ENCODE data around the gene CFAP141. TPM values are rescaled to one million over a fixed set of nuclear protein-coding genes. Genes with fewer than 3 reads are reported as not detected.

The CFAP141 gene
- polyA plus RNA-seq, 1 donor = not detected

DNA sequence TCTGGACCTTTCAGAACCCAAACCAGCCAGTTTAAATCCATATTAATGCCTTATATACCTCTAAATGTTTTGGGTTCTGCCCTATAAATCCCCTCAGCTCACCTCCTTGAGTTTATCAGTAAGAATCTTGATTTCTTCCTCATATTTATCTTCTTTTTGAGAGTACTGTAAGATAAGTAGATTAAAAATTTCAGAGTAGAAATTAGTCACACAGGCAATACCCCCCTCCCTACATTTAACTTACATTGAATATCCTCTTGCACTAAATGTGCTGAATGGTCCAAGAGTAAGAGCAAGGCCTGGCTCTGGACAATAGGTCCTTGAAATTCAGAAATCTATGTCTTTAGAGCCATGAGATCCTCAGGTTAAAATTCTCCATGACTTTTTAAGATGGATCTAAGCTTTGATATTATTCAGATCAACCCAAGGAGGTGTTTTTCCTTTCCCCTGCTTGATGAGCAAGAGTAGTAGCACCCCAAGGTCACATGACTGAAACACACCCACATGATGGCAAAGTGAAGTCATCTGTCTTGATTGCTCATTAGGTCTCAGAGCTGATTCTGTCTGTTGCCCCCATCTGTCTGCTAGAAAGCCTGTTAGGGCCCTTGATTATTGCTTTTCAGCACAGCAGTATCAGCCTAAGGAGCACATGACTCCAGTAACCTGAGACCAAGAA is 35.4 kb downstream of the CFAP141 start:
- no peak for DNase-seq

DNA sequence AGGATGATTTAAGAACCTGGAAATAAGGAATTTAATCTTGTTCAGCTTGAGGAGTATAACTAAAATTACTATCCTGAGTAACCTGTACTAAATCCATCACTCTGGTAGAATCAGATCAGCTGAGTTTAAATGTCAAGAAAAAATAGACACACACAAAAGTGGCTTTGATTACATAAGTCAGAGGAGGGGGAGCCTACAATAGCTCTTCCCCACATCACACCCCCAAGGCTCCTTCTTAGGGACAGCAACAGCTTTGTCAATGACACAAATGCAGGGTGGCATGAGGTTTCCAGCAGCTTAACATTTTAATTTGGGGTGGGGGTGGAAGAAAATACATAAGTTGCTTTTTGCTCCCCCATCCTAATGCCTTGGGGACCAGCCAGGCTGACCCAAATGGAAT is 38.7 kb downstream of the CFAP141 start:
- DNase-seq = no peak

DNA sequence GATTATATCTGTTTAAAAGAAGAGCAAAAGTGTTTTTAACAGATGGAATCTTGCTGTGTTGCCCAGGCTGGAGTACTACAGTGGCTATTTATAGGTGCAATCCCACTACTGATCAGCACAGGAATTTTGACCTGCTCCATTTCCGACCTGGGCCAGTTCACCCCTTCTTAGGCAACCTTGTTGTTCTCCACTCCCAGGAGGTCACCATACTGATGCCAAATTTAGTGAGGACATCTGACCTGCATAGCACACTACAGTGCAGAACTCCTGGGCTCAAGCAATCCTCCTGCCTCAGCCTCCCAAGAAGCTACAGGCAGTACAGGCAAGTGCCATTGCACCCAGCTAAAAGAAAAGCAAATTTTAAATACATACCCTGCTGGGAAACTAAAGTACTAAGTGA is 39.9 kb downstream of the CFAP141 start:
- DNase-seq = no peak

DNA sequence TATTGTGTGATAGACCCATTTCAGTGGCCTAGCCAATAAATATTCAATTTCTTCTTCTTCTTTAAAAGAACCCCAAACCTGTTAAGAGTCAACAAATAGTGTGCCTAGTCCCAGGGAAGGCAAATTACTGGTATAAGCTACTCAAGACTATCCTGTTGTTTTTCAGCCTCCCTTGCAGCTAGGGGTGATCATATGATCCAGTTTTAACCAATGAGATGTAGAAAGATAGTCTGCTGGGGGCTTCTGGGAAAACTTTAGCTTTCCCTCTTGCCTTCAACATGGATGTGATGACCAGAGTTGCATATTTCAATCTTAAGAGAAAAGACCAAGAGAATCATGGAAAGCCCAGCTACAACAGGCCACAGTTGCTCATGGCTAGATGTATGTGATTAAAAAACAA is 46.6 kb downstream of the CFAP141 start:
- no peak for DNase-seq

DNA sequence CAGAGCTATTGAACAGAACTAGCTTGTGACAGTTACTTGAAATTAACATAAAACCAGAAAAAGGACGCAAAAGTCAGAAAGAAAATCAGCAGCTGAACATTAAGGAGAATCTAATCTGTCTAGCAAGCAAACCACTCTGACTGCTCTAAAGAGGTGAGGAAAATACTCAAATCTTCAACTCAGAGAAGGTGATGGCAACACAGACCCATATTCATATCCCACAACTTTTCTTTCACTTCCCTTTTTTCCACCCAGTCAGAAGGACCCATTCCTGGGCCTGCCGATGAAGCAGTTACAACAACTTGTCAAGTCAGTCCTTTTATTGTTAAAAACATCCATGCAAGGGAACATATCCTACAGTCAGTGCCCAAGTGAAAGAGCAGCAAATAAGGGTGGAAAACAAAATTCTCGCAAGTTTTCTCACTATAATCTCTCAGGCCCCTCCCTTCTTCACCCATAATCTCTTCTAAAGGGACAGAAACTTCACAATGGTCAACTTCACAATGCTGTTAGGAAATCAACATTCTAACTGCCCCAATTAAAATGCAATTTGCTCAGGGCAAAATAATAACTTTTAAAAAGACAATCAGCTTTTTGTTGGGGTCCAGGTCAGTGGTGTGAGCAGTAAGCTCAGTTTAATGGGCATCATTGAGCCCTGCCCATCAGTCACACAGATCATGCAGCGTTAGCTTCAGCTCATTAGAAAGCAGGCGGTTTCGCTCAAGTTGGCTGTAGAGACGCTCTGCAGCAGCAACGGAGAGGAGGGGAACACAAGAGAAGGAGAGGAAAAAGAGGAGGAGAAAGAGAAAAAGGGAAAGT is 47.6 kb downstream of the CFAP141 start:
- DNase-seq = no peak

DNA sequence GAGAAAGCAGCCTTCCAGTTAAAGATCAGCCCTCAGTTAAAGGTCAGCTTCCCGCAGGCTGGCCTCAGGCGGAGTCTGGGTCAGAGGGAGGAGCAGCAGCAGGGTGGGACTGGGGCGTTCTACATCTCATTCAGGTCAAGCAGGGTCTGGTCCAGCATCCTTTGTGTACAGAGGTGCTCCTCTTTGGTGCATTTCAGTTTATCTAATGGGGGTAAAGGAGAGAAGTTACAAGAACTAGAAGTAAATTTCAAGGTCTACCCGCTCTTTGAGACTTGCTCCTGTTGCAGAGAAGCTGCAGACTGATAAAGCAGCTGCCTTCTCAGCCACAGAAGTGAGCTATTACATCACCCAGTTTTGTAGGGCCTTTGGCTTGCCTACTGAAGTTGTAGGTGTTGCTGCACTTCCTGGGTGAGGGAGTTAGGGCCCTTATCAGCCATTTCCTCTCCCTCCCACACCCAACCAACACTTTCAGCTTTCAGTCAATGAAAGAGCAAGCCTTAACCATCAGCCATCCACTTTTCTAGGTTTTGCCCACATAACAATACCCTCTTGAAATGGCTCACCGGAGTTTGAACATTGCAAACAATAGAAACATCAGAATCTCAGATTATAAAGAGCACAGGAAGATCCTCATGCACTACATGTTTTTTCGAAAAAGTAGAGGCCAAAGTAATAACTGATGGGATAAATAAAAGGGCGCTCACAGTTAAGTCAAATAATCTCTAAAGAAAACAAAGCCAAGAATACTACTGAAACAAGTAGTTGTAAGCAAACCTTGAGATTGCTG is 48.4 kb downstream of the CFAP141 start:
- no peak for DNase-seq

DNA sequence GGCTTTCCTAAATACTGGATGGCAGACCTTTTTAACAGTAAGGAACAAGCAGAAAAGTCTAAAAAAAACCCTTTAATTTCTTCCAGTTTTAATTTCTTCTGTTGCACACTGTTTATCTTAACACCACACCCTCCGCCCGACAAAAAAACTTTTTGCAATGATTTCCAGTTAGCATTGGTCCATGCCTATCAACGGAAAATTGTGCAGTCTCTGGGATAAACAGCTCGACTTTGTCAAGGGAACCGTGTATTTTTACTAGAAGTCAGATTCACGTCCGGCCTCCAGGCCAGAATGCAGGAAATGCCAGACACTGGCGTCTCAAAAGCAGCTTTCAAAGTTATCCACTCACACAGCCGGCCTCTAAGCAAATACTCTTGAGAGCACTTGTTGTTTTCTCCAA is 50.9 kb downstream of the CFAP141 start:
- peak; percentile 26 for DNase-seq

DNA sequence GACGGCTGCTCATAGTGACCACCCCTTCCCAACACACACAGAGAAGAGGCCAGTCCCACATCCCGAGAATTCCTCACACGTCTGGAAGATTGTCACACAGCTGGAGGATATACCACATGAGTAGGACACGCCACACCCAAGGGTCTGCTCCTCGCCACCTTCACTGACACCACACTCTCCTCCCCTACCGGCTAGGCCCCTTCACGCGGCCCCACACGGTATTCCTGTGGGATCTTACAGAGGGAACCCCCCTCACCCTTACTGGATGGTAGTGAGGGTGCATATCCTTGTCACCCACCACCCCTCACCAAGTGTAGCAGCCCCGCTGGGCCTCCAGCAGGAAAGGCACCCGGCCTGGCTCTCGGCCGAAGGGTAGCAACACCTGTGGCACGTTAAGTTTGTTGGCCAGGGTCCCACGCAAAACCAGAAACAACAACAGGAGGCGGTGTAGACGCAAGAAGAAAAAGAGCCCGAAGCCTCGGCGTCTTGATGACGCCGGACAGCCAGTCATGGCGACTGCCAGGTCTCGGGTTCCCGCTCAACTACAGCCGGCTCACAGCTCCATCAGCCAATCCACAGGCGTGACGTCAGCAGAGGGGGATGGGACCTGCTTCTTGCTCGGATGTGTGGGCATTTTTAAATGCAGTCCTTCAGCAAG is 51.5 kb downstream of the CFAP141 start, which contains the start of gene NUP210L:
Gene NUP210L (minus strand): TSS at position 540 of the 658 bp plus-strand sequence.
- DNase-seq = no peak

DNA sequence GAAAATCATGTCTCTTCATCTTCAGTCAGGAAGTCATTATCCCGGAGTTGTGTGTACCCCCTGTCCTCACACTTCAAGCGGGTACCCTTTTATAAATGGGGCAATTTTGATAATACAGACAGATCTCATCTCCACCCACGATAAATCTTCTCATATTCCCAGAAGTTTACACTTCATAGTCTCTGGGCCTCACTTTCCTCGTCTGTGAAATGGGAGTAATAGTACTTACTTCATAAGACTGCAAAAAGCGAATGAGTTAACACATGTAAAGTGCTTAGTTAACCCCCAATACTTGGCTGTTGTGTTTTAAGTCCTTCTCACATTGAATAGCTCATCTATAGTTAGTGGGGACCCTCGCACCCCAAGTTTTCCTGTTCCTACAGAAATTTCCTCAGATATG is 52.1 kb downstream of the CFAP141 start:
- DNase-seq = no peak

DNA sequence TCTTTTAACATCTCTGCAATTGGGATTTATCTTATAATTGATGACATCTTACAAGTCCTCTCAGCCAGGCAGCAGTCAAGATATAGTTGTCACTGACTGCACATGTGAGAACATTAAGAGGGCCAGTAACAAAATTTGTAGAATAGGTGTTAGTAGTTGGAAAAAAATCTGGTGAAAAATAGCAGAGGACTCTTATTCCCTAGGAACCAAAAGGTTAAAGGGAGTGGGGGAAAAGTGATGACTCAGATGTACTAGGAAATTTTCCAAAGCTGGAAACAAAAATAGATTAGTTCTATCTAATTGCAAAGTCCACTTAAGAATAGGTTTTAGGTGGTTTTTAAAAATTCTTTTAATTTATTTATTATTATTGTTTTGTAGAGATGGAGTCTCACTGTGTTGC is 54.8 kb downstream of the CFAP141 start:
- no peak for DNase-seq

Other genes starting within 250 kb of the CFAP141 start
- 23.3 TPM for gene CRTC2, start 247.7 kb downstream of the CFAP141 start, polyA plus RNA-seq (ENCODE audit: insufficient read length)
- 43.9 TPM for gene SLC39A1, start 242.8 kb downstream of the CFAP141 start, polyA plus RNA-seq (ENCODE audit: insufficient read length)
- 16.1 TPM for gene CREB3L4, start 238.4 kb downstream of the CFAP141 start, polyA plus RNA-seq (ENCODE audit: insufficient read length)
- 72.1 TPM for gene JTB, start 228.7 kb downstream of the CFAP141 start, polyA plus RNA-seq (ENCODE audit: insufficient read length)
- gene RAB13, start 220.0 kb downstream of the CFAP141 start, polyA plus RNA-seq (ENCODE audit: insufficient read length) = 74.0 TPM
- 3,171 TPM for gene RPS27, start 215.6 kb downstream of the CFAP141 start, polyA plus RNA-seq (ENCODE audit: insufficient read length)
- not detected for gene NUP210L, start 51.3 kb downstream of the CFAP141 start, polyA plus RNA-seq (ENCODE audit: insufficient read length)
- gene TPM3, start 14.2 kb downstream of the CFAP141 start, polyA plus RNA-seq (ENCODE audit: insufficient read length) = 319 TPM
- gene UBAP2L, start 14.6 kb upstream of the CFAP141 start, polyA plus RNA-seq (ENCODE audit: insufficient read length) = 108 TPM
- gene HAX1, start 66.3 kb upstream of the CFAP141 start, polyA plus RNA-seq (ENCODE audit: insufficient read length) = 67.5 TPM
- not detected for gene AQP10, start 114.8 kb upstream of the CFAP141 start, polyA plus RNA-seq (ENCODE audit: insufficient read length)
- gene ATP8B2, start 119.2 kb upstream of the CFAP141 start, polyA plus RNA-seq (ENCODE audit: insufficient read length) = 22.4 TPM
- 7.7 TPM for gene IL6R, start 199.0 kb upstream of the CFAP141 start, polyA plus RNA-seq (ENCODE audit: insufficient read length)

Measured in hindlimb muscle (tissue), 1 donor.